Ishikawa (cell line): ENCODE results near the gene ORMDL3.

Experiments used
- CEBPB ChIP-seq: IDR thresholded peaks from 2 replicates; pipeline ENCODE4 v1.6.1; 2012
- CREB1 ChIP-seq: IDR thresholded peaks from 2 replicates; pipeline ENCODE4 v1.6.1; 2012; ENCODE audit warnings: low read depth
- EGR1 ChIP-seq: IDR thresholded peaks from 2 replicates; pipeline ENCODE4 v1.6.1; 2012
- EP300 ChIP-seq: IDR thresholded peaks from 2 replicates; pipeline ENCODE4 v1.6.1; 2012; ENCODE audit warnings: borderline replicate concordance
- FOXM1 ChIP-seq: IDR thresholded peaks from 2 replicates; pipeline ENCODE4 v1.6.1; 2012; ENCODE audit warnings: low read depth, borderline replicate concordance
- MAX ChIP-seq: IDR thresholded peaks from 2 replicates; pipeline ENCODE4 v1.6.1; 2012
- NFIC ChIP-seq: IDR thresholded peaks from 2 replicates; pipeline ENCODE4 v1.6.1; 2012
- RAD21 ChIP-seq: IDR thresholded peaks from 2 replicates; pipeline ENCODE4 v1.6.1; 2012; ENCODE audit warnings: low read depth
- REST ChIP-seq: IDR thresholded peaks from 2 replicates; pipeline ENCODE4 v1.6.1; 2012; ENCODE audit warnings: low read depth, mild to moderate bottlenecking
- TAF1 ChIP-seq: IDR thresholded peaks from 2 replicates; pipeline ENCODE4 v1.6.1; 2012; ENCODE audit warnings: low read depth, mild to moderate bottlenecking
- TCF12 ChIP-seq: IDR thresholded peaks from 2 replicates; pipeline ENCODE4 v1.6.1; 2012; ENCODE audit warnings: low read depth
- TEAD4 ChIP-seq: IDR thresholded peaks from 2 replicates; pipeline ENCODE4 v1.6.1; 2012
- USF1 ChIP-seq: IDR thresholded peaks from 2 replicates; pipeline ENCODE4 v1.6.1; 2012
- YY1 ChIP-seq: IDR thresholded peaks from 2 replicates; pipeline ENCODE4 v1.6.1; 2012; ENCODE audit warnings: low read depth
- ZBTB7A ChIP-seq: IDR thresholded peaks from 2 replicates; pipeline ENCODE4 v1.6.1; 2012; ENCODE audit warnings: low read depth

ORMDL3 gene

DNA sequence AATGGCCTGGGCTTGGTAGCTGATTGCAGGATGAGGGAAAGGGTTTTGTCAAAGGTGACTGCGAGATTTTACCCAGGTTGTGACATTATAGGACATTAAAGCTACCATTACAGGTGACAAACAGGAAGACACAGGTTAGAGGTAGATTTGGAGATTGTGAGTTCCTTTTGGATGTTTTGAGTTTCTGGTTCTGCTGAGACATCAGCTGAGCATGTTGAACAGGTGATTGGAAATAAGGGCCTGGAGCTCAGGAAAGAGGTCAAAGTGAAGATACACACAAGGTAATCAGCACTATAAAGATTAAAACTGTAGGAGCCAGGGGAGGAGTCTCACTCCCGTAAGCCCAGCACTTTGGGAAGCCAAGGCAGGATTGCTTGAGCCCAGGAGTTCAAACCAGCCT, 41.4 kb upstream of the ORMDL3 start:
- TF ChIP-seq ZBTB7A (no peak), CREB1 (no peak), TEAD4 (no peak), EP300 (no peak), RAD21 (no peak), USF1 (no peak), REST (no peak), EGR1 (no peak), TAF1 (no peak), FOXM1 (no peak), YY1 (no peak)

GRCh38 chr17:39966771-39967170, 39.4 kb upstream of the ORMDL3 start:
- TF ChIP-seq TEAD4 (no peak), YY1 (no peak), RAD21 (no peak), CREB1 (no peak), MAX (no peak), USF1 (no peak), FOXM1 (no peak), EGR1 (no peak), CEBPB (no peak), TAF1 (no peak), TCF12 (no peak), NFIC (no peak), EP300 (no peak), REST (no peak), ZBTB7A (no peak)

DNA sequence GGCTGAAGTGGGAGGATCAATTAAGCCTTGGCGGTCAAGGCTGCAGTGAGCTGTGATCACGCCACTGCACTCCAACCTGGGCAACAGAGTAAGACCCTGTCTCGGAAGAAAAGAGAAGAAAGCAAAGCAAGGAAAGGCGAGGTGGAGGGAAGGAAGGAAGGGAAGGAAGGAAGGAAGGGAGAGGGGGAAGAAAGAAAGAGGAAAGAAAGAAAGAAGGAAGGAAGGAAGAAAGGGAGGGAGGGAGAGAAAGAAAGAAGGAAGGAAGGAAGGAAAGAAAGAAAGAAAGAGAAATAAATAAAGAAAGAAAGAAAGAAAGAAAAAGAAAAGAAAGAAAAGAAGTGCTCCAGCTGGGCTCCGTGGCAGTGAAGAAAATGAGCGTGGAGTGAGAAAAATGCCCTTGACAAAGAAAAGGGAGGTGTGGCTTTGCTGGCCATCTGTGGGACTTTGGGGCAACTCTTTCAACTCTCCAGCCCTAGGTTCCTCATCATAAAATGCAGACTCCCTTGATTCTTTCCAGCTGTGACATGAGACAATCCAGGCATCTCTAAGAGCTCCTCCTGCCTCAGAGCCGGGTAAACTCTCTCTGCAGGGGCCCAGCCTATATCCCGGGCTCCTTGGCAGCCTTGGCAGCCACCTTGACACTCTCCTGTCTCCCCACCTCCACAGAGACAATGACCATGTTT, 37.8 kb upstream of the ORMDL3 start:
- no peak for TF ChIP-seq YY1
- no peak for TF ChIP-seq CEBPB
- TF ChIP-seq TCF12, result no peak
- TF ChIP-seq TEAD4, result no peak
- no peak for TF ChIP-seq MAX
- TF ChIP-seq EP300, result no peak
- TF ChIP-seq ZBTB7A, result no peak

DNA sequence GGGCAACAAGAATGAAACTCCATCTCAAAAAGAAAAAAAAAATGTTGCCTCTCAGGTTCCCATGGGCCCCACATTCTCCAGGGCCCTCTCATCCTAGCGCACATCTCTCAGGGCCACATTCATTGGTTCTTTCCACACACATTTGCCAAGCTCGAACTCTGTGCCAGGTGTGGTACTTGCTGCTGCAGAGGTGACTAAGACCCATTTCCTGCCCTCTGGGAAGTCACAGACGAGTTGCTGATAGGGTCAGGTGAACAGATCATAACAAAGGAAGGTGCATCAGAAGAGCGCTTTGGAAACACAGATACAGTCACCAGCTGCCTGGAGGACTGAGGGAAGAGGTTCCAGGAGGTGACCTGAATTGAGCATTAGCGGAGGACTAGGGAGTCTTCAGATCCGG, 36.4 kb upstream of the ORMDL3 start:
- no peak for TF ChIP-seq EGR1
- no peak for TF ChIP-seq TAF1
- TF ChIP-seq RAD21, result no peak
- TF ChIP-seq YY1, result no peak
- no peak for TF ChIP-seq MAX
- no peak for TF ChIP-seq REST
- no peak for TF ChIP-seq TEAD4
- no peak for TF ChIP-seq NFIC
- TF ChIP-seq ZBTB7A, result no peak
- no peak for TF ChIP-seq CEBPB
- TF ChIP-seq USF1, result no peak
- TF ChIP-seq FOXM1, result no peak
- no peak for TF ChIP-seq CREB1
- TF ChIP-seq EP300, result no peak
- no peak for TF ChIP-seq TCF12
